Cerebellar cortex (tissue), 1 donor: ENCODE data around the gene ADSS2.
"Not testable (repeated sequence)": the region's sequence is repeated elsewhere in the genome, so short reads cannot be mapped to it uniquely, and the experiment has no call there.

Source experiments
- DNase-seq: peaks from one replicate; pipeline ENCODE4 v3.0.0-alpha.2; 2015; ENCODE audit warnings: low spot score

The ADSS2 gene

DNA sequence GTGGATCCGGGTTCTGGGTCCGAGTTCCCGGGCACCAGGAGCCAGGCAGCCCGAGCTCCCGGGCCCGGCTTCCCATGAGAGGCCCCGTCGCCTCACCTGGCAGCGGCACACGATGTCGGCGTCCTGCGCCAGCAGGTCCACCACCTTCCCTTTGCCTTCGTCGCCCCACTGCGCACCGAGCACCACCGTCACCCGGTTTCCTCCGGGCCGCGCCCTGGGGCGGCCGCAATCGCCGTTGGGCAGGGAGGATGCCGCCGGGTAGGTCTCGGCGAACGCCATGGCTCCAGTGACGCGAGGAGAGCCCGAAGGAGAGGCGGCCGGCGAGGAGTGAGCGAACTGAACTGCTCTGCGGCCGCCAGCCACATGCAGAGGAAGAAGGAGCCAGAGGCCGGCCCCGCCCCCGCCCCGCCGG lies at the start of gene ADSS2:
Gene ADSS2, minus strand, starts transcription at position 371 of the 412 bp plus-strand sequence. Its CDS starts 92 bp downstream, at position 279.
- DNase-seq = no peak

DNA sequence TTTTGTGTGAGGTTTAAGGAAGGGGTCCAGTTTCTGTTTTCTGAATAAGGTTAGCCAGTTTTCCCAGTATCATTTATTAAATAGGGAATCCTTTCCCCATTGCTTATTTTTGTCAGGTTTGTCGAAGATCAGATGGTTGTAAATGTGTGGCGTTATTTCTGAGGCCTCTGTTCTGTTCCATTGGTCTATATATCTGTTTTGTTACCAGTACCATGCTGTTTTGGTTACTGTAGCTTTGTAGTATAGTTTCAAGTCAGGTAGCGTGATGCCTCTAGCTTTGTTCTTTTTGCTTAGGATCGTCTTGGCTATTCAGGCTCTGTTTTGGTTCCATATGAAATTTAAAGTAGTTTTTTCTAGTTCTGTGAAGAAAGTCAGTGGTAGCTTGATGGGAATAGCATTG lies 48.8 kb upstream of the ADSS2 start:
- not testable (repeated sequence) for DNase-seq

DNA sequence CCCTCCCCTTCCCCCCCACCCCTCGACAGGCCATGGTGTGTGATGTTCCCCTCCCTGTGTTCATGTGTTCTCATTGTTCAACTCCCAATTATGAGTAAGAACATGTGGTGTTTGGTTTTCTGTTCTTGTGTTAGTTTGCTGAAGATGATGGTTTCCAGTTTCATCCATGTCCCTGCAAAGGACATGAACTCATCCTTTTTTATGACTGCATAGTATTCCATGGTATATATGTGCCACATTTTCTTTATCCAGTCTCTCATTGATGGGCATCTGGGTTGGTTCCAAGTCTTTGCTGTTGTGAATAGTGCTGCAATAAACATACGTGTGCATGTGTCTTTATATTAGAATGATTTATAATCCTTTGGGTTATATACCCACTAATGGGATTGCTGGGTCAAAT lies 47.8 kb upstream of the ADSS2 start:
- DNase-seq = not testable (repeated sequence)

DNA sequence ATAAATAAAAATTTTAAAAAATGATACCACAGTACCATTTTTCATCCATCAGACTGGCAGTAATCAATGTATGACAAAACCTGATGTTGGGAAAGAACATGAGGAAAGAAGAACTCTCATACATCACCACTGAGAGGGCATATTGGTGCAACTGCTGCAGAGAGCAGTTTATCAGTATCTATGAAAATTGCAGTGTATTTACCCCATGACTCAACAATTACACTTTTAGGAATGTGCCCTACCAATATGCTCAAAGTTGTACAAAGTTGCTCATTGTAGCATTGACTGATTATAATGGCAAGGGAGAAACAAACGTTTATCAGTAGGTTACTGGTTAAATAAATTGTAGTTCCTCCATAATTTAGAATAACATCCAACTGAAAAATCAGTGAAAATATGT lies 46.1 kb upstream of the ADSS2 start:
- no peak for DNase-seq

DNA sequence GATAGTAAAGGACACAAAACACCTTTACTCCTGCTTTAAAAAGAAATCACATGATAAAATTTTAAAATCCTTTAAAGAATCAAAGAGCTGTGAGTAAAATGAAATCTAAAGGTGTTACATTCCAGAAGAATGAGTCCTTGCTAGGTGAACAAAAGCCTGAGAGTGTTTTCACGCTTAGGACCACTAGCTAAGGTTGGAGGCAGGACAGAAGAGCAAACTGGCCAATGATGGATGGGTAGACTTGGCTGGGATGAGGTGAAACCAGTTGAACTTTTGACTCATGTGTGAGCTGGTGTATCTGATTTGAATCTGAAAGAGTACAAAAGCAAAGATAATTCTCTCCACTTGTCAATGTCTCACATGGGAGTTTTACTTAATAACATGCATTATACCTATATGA lies 44.5 kb upstream of the ADSS2 start:
- DNase-seq = no peak

DNA sequence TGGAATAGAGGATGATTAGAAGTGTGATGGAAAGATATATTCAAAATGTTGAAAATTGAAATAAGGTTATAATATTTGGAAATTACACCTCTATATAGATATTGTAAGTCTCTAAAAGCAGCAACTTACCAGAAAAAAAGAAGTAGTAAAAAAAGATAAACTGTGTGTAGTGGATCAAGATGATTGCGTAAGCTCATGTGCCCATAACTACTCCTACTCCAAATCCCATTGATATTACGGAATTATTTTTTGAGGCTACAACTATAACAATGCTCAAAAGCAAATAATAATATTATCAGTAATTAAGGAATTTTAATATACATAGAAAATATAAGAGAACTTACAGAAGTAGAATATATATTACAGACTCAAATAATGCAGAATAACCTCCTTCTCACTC lies 42.9 kb upstream of the ADSS2 start:
- no peak for DNase-seq

DNA sequence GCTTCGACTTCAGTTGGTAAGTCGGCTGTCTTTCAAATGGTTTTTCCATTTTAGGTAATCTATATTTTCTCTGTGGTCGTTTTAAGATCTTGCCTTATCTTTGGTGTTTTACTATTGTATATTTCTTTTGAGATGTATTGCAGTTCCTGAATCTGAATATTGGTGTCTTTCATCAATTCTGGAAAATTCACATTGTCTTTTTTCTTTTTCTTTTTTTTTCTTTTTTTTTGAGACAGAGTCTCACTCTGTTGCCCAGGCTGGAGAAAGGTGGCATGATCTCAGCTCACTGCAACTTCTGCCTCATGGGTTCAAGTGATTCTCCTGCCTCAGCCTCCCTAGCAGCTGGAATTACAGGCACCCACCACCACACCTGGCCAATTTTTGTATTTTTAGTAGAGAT lies 33.3 kb upstream of the ADSS2 start:
- not testable (repeated sequence) for DNase-seq

DNA sequence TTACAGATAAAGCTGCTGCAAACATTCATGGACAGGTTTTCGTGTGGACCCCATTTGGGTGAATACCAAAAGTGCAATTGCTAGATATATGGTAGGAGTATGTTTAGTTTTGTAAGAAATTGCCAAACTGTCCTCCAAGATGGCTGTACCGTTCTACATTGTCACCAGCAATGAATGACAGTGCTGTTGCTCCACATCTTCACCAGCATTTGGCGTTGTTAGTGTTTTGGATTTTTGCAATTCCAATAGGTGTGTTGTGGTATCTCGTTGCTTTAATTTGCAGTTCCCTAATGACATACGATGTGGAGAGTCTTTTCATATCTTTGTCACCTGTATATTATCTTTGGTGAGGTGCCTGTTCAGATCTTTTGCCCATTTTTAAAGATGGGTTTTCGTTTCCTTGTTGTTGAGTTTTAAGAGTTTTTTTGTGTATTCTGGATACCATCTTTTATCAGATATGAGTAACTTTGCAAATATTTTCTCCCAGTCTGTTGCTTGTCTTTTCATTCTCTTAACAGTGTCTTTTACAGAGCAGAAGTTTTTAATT lies 21.4 kb upstream of the ADSS2 start:
- DNase-seq = no peak

DNA sequence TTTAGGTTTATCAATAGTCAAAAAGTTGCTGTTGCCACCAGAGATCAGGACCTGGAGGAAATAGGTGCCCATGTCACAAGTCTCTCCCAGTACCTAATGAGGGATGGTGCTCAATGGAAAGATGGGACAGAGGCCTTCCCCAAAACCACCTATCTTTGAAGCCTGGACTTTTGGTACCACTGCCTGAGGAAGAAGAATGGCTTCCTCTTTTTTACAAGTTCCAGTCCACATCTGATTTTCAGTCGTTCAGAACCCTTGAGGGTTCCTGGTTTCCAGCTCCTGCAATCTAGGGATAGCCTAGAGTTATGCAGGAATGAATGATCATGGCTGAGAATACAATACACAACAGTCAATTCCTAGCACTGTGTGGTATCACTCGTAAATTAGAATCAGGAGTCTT lies 15.0 kb upstream of the ADSS2 start:
- DNase-seq = no peak

DNA sequence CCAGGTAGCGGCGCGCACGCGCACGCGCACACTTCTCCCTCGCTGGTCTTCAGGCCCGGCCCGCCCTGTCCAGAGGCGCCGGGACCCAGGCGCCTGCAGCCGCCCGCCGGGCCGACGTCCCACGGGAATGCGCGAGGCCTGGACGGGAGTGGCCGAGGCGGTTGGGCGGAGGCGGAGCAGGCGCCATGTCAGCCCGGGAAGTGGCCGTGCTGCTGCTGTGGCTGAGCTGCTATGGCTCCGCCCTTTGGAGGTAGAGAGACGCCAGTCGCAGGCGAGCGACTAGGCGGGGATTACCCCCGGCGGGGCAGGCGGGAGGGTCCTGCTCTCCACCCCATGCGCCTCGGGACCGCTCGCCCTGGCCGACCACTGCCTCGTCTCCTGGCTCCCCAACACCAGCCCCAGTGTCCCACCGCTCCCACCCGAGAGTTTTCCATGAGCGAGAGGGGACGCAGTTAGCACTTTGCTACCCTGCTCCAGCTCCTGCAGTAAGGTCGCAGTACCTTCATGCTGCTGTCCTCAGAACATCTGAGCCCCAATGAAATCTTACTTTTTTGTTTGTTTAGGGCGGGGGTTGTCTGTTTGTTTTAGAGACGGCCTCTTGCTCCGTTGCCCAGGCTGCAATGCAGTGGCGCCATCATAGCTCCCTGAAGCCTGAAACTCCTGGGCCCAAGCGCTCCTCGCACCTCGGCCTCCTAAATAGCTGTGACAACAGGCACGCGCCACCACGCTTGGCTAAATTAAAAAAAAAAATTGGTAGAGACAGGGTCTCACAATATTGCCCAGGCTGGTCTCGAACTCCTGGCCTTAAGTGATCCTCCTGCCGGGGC lies 9.7 kb upstream of the ADSS2 start, which contains the start of gene CATSPERE:
Gene CATSPERE, plus strand, starts transcription at position 29 of the 827 bp plus-strand sequence. Its CDS starts 157 bp downstream, at position 186.
- DNase-seq = peak; percentile 80

DNA sequence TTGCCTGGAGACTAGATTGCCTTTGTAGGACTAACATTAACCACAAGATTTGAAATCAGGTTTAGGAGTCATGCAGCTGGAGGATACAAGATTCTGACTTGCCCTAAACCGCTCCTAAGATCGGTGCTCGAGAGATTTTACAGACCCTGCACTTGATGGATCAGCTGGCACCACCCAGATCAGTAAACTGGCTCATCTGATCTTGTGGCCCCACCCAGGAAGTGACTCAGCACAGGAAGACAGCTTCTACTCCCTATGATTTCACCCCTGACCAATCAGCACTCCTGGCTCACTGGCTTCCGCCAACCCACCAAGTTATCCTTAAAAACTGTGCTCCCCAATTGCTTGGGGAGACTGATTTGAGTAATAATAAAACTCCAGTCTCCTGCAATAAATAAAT lies 8.5 kb upstream of the ADSS2 start:
- no peak for DNase-seq

DNA sequence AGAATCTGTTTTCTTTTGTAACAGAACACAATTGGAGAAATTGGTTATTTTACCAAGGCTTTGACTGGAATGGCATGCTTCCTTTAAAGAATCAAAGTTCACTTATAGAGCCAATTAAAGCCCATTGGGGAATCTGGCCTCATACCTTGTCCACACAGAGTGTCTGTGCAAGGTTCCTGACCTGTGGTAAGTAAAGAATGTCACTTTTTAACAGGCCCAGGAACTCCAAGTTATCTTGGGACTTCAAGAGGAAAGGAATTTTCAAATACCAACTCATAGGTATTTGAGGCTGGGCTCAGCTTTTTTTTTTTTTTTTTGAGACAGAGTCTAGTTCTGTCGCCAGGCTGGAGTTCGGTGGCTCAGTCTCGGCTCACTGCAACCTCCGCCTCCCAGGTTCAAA lies 7.1 kb upstream of the ADSS2 start:
- no peak for DNase-seq

DNA sequence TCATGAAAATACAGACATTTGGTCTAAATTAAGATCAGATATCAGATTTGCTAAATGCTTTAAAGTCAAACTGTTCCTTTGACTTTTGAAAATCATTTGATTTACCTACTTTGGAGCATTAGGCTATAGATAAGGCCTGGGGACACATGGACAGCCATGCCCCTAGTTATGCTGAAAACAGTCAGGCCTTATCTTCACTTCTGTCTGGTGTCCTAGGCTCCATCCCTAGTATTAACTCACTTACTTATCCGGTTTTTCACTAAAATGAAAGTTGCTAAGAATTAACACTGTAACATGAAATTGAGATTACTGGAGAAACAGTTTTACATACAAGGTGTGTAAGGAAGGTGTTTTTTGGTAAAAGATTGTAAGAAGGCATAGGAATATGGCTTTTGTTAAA lies 4.9 kb upstream of the ADSS2 start:
- DNase-seq = no peak

DNA sequence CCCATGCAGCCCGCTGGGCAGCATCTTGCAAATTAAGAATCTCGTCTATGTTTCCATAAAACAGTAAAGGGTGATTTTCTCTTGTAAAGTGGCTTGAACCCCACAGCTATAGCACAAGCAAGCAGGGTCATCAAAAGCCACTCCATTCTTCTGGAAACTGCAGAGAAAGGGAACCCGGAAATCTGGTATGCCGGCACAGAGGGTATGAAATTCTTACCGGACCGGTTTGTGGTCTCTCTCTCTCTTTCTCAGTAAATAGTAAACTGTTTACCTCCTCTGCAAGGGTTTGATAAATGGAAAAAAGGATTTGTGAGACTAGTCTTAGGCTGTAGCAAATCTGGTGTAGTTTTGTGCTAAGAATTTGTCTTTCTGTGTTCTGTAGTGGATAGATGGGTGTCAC lies 2.7 kb upstream of the ADSS2 start:
- no peak for DNase-seq

DNA sequence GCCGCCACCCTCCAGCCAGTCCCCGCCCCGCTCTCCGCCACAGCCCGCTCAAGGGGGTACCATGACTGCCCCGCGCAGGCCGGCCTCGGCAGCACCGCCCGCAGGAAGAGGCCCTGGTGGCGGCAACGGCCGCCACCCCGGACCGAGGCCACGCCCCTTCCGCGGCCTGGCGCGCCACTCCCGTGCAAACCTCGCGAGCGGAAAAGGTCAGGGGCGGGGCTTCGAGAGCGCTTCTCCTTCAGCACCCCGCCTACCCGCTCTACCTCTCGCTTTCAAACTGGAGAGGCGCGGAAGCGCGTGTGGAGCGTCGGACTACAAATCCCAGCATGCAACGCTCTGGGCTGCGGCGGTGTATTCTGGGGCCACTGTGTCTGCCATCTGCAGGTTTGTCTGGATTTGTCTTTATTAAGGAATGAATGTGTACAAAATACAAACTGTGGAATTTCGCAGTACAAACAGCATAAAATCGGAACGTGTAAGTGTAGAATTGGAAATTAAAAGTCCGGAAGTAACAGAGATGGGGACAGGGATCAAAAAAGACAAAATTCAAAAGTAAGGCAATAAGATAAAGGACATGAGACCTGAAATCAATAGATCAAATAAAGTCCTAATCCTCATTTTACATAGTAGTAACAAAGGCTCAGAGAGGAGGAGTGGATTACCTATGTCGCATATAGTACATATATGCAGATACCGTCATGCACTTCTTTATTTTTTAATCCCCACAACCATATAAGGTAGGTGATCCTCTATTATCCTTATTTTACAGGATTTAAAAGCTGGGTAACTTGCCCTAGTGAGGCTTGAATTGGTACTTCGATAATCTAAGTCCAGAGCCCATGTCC lies 464 bp upstream of the ADSS2 start:
- peak; percentile 99 for DNase-seq

DNA sequence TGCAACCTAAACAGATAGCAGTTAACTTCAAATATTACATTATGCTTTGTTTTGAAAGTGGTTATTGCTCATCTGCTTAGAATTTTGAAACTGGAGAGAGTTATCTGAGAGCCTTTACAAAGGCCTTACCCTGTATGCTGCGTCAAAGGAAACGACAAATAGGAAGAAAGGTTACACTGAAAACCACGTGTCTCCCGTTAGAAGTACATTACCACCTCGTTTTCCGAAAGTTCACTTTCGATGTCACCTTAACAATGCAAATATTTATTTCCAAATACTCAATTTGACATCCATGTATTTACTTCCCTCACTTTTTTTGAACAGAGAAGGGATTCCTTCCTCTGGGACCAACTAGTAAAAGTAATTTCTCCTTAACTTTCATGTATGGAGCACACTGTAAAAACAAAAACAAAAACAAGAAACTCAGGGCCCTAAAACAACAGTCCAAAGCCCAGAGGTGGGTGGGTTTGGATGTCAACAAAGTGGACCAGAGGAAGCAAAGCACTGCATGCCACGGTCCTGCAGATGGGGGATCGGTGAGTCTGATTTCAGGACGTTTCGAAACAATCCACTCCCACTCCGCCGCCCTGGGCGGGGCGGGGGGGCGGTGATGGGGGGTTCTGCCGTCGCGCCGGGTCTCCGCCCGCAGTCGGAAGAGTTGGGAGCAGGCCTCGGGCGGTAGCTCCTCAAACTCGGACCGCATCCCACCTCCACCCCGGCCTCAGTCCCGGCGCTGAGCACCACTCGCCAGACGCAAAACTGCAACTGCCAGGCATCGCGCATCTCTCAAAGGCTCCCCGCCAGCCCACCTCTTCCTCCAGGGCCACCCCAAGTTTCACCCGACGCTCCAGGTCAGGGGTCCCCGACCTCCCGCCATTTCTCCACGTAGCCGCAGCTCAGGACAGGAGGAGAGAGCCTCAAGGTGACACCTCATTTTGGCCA lies 841 bp downstream of the ADSS2 start:
- peak; percentile 37 for DNase-seq

DNA sequence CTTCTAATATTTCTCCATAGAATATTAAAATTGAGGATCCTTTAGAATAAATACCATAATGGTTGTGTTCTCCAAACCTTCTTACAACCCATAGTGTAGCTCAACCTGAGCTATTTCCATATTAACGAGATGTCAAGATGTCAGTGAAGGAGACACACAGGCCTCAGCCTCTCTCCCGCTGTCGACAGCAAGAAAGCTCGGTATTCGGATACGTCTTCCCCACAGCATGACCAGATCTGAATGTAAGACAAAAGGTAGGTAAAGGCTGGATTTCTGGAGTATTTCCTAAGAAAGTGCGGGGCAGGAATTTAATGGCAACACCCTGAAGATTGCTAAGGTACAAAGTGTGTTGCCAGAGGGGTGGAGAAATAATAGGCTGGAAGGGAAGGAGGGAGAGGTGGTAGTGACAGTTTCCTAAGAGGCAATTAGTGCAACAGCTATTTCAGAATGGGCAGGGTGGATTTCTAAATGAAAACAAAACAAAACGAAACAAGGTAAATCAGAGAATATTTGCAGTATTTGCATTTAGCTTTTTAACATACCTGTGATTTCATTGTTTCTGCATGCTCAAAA lies 1.7 kb downstream of the ADSS2 start:
- DNase-seq = no peak

DNA sequence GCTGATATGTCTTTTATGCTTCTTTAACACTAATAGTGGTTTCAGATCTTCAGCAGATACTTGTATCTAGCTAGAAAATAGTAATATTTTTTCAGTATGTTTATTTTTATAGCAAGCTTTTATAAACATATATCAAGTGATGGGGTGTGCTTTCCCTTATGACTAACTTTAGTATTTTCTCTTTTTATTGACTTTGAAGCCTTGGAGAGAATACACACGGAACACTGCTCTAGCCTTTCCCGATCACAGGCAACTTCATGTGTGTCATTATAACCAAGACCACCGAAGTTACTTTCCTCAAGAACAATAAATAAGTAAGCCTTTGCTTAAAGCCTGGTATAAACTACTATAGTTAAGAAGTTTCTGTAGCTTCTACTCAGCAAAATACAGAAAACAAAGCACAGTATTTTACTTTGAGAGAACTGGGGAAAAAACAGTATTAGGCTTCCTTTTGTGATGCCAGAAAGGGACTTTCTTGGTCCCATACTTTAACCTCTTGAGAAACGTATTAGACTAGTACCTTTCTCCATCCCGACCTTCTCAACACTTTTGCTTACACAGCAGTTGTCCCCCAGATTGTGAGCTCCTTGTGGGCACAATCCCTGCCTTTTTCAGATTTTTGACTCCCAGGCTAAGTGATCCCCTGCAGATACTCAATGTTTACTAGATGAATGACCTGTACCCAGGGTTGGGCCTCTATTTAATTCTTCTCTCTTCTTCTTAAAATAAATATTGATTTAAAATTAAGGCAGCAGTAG lies 3.3 kb downstream of the ADSS2 start:
- no peak for DNase-seq

DNA sequence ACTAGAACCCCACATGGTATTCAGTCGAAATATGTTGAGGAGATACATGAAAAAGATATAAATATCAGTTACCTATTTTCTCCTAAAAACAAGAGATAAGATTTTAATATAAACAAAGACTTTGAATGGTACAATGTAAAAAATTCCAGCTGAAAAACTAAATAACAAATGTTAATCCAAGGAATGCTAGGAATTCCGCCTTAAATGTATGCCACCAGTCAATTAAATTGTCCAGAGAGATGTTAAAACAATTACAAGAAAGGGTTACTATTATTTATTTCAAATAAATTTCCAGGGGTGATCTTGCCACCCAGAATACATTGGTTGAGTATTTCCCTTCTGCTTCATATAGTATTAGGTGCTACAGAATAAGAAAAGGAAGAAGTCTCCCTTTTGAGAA lies 4.2 kb downstream of the ADSS2 start:
- DNase-seq = no peak

DNA sequence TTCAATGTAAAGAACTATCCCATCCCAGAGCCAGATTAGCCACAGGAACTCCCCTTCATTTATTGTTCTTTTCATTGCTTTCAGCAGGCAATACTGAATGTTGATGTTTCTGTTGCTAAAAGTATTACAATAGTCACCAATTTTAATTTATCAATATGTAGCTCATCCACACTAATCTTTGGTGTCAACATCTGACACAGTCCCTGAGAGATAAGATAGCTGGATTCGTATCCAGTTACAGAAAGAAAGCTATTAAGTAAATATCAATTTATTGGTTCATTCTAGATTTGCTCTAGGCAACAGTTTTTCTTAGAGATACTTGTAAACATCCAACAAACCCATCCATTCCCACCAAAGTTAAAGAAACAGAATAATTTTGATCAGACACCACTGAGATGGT lies 4.7 kb downstream of the ADSS2 start:
- no peak for DNase-seq
